ENCODE results near the gene SIX1. TPM values are rescaled to one million over a fixed set of nuclear protein-coding genes. Genes with fewer than 3 reads are reported as not detected.

Gene SIX1
- total and polyA plus RNA-seq, 2 of the 13 experiments (the other 11 are each of a cell fraction or from before 2014, with no cell fraction given) = 1.7 to 6.5 TPM

- TF ChIP-seq HOXA3 (CRISPR knock-in tag; IDR thresholded peaks at IDR 0.05) = peak; percentile 83
- no peak for TF ChIP-seq RNF2 (conservative IDR thresholded peaks at IDR 0.05; ENCODE audit: low read depth)
- 0 out of 2 replicates have a peak, but pooled peaks have one; percentile 34 for TF ChIP-seq PATZ1 (CRISPR knock-in tag; IDR thresholded peaks at IDR 0.05)
- no peak for TF ChIP-seq NFRKB (IDR thresholded peaks at IDR 0.05)
- TF ChIP-seq THYN1 (CRISPR knock-in tag; IDR thresholded peaks at IDR 0.05; ENCODE audit: borderline replicate concordance, low read depth) = no peak
- no peak for TF ChIP-seq NFIB (CRISPR knock-in tag; IDR thresholded peaks at IDR 0.05; ENCODE audit: borderline replicate concordance)
- 0 out of 2 replicates have a peak, but pooled peaks have one; percentile 16 for TF ChIP-seq THAP11 (CRISPR knock-in tag; IDR thresholded peaks at IDR 0.05)
- no peak for TF ChIP-seq NBN (conservative IDR thresholded peaks at IDR 0.05)
- TF ChIP-seq BCL6 (CRISPR knock-in tag; IDR thresholded peaks at IDR 0.05) = peak; percentile 31; the same call in 1 of the 2 replicates
- TF ChIP-seq ISX (CRISPR knock-in tag; conservative IDR thresholded peaks at IDR 0.05) = no peak
- 0 out of 2 replicates have a peak, but pooled peaks have one; percentile 12 for TF ChIP-seq TBX3 (IDR thresholded peaks at IDR 0.05; ENCODE audit: borderline replicate concordance)
- TF ChIP-seq ATF1 (CRISPR knock-in tag; IDR thresholded peaks at IDR 0.05) = peak; percentile 58; the same call in 1 of the 2 replicates
- no peak for TF ChIP-seq PBX2 (CRISPR knock-in tag; IDR thresholded peaks at IDR 0.05)
- no peak for TF ChIP-seq MEIS2 (CRISPR knock-in tag; IDR thresholded peaks at IDR 0.05)
- no peak for TF ChIP-seq CREM (IDR thresholded peaks at IDR 0.05)
- no peak for TF ChIP-seq CREM (CRISPR knock-in tag; IDR thresholded peaks at IDR 0.05)
- no peak for TF ChIP-seq SPEN (CRISPR knock-in tag; IDR thresholded peaks at IDR 0.05; ENCODE audit: low read depth)
- TF ChIP-seq RARG (CRISPR knock-in tag; IDR thresholded peaks at IDR 0.05; ENCODE audit: low read depth) = no peak
- TF ChIP-seq RFXAP (CRISPR knock-in tag; IDR thresholded peaks at IDR 0.05; ENCODE audit: borderline replicate concordance) = no peak
- no peak for TF ChIP-seq IKZF1 (IDR thresholded peaks at IDR 0.05)
- no peak for TF ChIP-seq KDM5B (CRISPR knock-in tag; IDR thresholded peaks at IDR 0.05; ENCODE audit: borderline replicate concordance)
- TF ChIP-seq SSRP1 (CRISPR knock-in tag; IDR thresholded peaks at IDR 0.05) = no peak
- no peak for TF ChIP-seq KLF11 (CRISPR knock-in tag; IDR thresholded peaks at IDR 0.05)
- TF ChIP-seq ZNF382 (CRISPR knock-in tag; IDR thresholded peaks at IDR 0.05; ENCODE audit: borderline replicate concordance) = no peak
- TF ChIP-seq STAG1 (CRISPR knock-in tag; IDR thresholded peaks at IDR 0.05) = no peak
- TF ChIP-seq NR2F1 (CRISPR knock-in tag; IDR thresholded peaks at IDR 0.05) = peak; percentile 53 to 69; a peak in 3 of 4 replicates
- TF ChIP-seq PHB2 (IDR thresholded peaks at IDR 0.05; ENCODE audit: partially characterized antibody) = no peak
- TF ChIP-seq, protein P1, sequence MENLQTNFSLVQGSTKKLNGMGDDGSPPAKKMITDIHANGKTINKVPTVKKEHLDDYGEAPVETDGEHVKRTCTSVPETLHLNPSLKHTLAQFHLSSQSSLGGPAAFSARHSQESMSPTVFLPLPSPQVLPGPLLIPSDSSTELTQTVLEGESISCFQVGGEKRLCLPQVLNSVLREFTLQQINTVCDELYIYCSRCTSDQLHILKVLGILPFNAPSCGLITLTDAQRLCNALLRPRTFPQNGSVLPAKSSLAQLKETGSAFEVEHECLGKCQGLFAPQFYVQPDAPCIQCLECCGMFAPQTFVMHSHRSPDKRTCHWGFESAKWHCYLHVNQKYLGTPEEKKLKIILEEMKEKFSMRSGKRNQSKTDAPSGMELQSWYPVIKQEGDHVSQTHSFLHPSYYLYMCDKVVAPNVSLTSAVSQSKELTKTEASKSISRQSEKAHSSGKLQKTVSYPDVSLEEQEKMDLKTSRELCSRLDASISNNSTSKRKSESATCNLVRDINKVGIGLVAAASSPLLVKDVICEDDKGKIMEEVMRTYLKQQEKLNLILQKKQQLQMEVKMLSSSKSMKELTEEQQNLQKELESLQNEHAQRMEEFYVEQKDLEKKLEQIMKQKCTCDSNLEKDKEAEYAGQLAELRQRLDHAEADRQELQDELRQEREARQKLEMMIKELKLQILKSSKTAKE (CRISPR knock-in tag; IDR thresholded peaks at IDR 0.05; ENCODE audit: borderline replicate concordance) = 0 out of 2 replicates have a peak, but pooled peaks have one; percentile 31
- TF ChIP-seq SKI (IDR thresholded peaks at IDR 0.05; ENCODE audit: partially characterized antibody) = no peak
Measured at GRCh38 chr14:60658909-60659585, 9.8 kb upstream of the SIX1 start (continued).
